NCI-H2107 (cell line): ENCODE results near the gene ECI1.

Experiments used
- DNase-seq: peaks from one replicate; lab custom pipeline; 2025; lab: John Stamatoyannopoulos, UW

The ECI1 gene

DNA sequence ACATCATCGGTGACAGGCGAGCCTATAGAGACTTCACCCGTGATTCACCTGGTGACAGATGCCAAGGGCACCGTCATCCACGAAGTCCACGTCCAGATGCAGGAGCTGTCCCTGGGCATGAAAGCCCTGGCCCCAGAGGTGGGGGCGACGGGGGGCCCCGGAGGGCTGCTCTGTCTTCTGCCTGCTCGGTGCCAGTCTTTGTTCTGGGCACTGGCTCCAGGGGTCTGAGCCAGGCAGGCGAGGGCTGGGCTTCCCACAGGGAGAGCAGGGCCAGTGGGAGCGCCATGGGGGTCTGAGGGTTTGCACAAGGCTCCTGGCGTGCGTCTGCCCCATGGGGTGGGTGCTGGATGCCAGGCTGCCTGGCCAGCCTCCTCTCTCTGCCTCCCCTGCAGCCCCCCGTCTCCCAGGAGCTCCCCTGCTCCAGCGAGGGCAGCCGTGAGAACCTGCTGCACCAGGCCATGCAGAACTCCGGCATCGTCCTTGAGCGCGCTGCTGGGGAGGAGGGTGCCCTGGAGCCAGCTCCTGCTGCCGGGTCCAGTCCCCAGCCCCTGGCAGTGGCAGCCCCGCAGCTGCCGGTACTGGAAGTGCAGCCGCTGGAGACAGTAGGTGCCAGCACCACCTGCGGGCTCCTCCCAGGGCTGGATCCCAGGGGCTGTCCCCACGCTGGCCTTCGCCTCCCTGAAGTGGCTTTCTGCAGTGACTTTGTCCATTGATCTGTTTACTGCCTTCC is 18.2 kb downstream of the ECI1 start:
- no peak for DNase-seq

DNA sequence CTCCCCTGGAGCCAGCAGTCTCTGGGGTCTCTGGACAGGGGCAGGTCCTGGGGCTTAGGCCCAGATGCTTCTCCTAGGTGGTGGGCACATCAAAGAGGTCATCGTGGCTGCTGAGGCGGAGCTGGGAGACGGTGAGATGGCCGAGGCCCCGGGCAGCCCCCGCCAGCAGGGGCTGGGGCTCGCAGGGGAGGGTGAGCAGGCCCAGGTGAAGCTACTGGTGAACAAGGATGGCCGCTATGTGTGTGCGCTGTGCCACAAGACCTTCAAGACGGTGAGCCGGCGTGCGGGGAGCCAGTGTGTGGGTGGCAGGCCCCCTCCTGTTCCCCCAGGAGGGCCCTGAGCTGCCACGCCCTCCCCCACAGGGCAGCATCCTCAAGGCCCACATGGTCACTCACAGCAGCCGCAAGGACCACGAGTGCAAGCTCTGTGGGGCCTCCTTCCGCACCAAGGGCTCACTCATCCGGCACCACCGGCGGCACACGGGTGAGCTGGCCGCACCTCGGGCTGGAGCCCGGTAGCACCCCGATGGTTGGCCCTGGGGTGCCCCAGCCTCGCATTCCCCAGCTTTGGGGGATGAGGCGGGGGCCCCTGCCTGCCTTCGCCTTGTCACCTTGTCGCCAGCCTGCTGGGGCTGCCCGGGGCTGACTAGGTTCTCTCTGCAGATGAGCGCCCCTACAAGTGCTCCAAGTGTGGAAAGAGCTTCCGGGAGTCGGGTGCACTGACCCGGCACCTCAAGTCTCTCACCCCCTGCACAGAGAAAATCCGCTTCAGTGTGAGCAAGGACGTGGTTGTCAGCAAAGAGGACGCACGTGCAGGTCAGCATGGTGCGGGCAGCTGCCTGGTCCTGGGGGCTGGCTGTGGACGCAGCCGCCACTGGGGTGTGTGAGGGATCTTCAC is 19.0 kb downstream of the ECI1 start:
- DNase-seq: no peak

DNA sequence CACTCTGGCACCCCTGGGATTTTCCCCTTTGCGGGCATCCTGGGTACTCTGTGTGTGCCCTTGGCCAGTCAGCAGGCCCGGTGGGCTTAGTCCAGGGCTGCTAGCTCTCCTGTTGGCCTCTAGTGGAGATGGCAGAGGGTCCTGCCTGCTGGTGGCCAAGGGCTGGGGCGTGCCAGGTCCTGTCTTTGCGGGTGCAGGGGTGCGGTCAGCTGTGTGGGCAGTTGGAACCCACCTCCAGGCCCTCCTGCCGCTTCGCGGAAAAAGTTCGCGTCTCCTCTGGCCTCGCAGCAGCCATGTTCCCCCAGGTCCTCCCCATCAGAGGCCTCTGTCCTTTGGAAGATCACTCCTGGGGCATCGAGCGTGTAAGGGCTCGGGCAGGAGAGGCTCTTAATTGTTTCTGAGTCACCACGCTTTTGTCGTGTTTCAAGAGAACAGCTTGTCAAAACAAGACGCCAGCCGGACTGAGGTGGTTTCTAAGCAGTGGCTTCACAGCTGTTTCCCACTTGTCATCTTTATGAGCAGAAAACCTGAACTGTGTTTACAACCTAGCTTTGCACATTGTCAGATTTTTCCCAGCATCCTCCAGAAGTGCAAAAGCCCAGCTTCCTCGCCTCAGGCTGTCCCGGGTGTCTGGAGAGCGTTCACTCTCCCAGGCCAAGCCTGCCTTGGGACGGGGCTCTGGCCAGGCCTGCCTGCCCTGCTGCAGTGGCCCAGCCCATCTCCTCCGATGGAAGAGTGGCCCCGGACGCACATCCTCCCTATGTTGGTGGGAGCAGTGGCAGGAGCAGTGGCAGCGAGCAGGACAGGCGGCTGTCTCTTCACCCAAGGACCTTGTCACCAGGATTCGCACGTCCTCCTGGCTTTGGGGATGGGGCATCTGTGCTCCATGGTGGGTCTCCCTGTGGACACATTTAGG is 20.1 kb downstream of the ECI1 start:
- DNase-seq: peak; percentile 70

DNA sequence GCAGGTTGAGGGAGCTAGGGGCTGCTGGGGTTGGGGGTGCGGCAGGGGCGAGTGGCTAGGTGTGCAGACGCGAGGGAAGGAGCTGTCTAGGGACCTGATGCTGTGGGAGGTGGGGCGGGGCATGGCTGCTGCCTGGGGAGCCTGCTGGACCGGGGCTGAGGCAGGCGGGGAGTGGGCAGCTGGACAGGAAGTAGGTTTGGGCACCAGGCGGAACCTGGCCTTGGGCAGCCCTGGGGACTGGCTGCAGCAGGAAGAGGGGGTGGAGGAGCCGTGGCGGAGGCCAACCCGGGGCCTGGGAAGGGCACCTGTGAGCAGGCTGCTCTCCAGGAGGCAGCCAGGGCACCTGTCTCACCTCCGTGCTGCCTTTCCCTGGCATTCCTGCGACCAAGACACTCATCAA is 21.0 kb downstream of the ECI1 start:
- no peak for DNase-seq

DNA sequence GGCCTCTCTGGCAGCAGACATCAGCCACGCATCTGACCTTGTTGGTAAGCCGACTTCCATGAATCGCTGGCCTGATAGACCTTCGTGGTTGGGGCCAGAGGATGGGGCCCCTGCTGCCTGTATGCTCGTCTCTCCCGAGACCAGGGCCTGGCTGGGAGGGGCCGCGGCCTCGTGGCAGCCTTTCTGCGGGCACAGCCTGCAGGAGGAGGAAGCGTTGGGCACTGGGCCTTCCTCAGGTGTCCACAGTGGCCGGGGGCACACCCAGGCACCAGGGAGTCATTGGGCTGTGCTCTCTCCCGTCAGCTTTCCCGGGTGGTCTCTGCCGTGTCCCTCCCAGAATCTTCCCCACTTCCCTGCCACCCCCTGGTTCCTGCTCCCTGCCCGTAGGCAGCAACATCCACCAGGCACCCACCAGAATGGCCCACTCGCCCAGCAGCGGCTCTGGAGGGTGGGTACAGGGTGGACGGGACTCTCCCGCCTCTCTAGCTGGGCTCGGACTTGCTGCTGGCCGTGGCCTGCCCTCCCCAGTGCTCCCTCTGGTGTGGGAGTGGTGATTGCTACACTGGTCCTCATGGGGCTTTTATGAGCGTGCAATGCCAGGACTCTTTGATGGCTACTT is 21.6 kb downstream of the ECI1 start:
- DNase-seq: no peak

DNA sequence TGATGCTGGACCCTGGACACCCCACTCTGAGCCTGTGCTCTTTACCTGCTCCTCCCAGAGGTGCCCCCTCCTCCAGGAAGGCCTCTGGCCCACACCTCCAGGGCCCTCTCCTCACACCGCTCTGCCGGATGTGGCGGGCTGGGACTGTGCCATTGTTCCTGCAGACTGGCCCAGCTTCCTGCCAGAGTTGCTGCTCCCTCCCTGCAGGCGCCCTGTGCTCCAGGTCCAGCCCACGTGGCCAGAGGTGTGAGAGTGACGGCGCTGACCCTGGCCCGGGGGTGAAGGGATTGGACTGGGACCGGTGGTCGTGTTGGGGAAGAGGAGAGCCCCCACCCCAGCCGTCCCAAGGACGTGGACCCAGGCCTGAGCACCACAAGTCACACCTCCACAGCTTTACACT is 22.3 kb downstream of the ECI1 start:
- no peak for DNase-seq

DNA sequence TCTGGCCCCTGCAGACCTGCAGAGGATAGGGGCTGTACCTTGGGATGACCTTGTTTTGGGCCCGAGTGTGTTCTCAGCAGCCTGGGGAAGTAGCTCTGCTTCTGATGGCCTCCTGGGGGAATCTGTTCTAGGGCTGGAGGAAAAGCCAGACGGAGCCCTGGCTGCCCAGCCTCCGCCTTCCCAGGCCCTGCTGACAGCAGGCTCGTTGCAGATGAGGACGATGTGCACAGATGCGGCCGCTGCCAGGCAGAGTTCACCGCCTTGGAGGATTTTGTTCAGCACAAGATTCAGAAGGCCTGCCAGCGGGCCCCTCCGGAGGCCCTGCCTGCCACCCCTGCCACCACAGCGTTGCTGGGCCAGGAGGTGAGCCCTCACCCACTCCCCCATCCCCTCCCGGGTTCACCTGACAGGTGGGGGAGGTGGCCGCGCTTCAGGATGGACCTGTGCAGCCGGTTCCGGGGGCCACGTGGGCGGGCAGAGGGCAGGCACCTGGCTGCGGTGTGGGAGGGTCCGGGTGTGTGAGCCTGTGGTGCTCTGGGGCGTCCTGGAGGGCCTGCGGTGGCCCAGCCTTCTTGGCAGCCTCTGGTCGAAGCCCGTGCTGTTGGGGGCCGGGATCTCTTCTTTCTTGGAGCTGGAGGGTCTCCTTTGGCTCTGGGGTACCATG is 23.1 kb downstream of the ECI1 start:
- no peak for DNase-seq

DNA sequence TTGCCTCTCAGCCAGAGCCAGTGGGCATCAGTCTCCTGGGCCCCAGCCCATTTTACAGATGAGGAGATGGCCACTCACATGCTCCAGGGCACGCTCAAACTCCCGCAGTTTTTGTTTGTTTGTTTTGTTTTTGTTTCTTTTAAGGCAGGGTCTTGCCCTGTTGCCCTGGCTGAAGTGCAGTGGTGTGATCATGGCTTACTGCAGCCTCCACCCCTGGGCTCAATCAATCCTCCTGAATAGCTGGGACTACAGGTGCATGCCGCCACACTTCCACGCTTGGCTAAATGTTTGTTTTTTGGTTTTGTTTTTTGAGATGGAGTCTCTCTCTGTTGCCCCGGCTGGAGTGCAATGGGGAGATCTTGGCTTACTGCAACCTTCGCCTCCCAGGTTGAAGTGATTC is 24.5 kb downstream of the ECI1 start:
- no peak for DNase-seq

DNA sequence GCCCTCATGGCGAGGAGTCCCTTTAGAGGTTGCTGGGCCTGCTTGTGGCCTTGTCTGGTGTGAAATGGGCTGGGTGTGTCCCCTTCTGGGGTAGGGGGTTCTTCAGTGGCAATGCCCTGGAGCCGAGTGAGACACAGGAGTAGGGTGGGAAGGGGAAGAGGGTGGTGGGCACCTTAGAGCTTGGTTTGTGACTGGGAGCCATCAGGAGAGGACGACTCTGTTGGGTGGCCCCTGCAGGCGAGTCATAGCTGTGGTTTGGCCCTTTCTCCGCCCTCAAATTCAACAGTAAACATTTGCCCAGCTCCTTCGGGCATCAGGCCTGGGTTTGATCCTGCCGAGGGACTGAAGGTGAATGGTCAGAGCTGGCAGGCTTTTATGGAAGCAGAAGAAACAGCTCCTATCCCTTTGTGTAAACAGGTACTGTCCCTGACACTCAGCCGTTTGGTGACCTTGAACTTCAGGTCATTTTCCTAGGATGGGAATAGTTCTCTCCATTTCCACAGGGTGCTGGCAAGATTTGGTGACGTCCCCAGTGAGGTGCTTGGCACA is 25.1 kb downstream of the ECI1 start:
- DNase-seq: no peak

DNA sequence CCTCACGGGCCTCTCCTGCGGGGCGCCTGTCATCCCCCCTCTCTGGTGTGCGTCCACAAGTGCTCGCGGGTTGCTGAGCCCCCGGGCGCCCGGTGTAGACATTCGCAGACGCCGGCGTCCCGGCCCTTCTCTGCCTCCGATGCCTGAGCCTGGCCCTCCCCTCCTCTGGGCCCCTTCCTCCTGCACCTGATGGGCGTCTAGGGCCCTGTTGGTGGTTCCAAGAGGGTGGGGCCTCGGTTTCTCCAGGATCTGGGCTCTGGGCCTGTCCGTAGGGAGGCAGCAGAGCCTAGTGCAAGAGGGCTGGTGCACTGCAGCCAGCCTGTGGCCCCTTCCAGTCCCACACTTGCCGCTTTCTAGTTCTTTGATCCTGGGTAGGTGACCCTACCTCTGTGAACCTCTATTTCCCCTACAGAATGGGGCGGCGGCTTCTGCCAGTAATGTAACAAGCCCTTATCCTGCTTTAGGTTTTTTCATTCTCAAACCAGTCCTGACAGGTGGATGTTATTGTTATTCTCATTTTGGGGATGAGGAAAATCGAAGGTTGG is 27.4 kb downstream of the ECI1 start:
- DNase-seq: no peak

DNA sequence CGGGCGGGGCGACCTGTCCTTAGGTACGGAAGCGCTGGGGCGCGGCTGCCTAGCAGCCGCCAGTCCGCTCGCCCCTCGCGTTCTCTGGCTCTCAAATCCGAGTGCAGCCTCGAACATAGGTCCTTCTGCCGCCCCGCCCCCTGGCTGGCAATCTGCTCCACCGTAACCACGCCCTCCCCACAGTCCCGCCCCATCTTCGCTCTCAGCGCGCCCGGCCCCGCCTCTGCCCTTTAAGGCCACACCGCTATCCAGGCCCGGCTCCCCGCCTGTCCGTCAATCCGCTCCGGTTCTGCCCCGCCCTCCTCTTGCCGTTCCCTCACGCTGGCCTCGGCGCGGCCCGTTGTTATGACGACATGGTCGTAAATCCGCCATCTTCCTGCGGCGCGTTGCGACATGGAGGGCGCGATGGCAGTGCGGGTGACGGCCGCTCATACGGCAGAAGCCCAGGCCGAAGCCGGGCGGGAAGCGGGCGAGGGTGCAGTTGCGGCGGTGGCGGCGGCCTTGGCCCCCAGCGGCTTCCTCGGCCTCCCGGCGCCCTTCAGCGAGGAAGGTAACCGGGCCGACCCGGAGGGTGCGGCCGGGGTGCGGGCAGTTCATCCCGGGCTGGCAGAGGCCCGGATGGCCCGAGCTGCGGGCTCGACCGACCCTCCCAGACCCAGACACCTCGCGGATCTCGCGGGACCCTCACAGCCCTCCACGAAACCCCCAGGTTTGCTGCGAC is 28.0 kb downstream of the ECI1 start, which contains the start of gene E4F1:
Gene E4F1 (plus strand): TSS at position 371 of the 721 bp plus-strand sequence. CDS start 23 bp downstream, at position 394.
- peak; percentile 96 for DNase-seq

DNA sequence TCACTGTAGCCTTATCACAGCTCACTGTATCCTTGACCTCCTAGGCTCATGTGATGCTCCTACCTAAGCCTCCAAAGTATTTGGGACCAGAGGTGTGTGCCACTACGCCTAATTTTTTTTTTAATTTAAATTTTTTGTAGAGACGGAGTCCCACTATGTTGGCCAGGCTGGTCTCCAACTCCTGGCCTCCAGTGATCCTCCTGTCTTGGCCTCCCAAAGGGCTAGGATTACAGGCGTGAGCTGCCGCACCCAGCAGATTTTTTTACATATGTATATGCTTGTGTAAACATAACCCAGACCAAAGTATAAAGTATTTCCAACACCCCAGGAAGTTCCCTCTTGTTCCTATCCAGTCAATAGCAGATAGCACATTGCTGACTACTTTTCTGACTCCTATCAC is 35.1 kb downstream of the ECI1 start:
- no peak for DNase-seq

DNA sequence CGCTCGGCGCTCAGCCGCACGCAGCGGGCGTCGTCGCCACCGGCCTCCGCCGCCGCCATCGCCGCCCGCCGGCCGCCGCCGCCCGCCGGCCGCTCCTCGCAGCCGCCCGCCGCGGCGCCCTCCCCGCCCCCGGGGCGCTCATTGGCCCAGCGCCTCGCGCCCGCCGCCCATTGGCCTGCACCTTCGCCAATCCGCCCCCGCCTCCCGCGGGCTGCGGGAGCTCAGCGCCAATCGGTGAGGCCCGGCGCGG is 36.7 kb downstream of the ECI1 start, which contains the start of gene PGP:
Gene PGP (minus strand): TSS at position 122 of the 250 bp plus-strand sequence. CDS start 63 bp downstream, at position 59.
- DNase-seq: no peak

DNA sequence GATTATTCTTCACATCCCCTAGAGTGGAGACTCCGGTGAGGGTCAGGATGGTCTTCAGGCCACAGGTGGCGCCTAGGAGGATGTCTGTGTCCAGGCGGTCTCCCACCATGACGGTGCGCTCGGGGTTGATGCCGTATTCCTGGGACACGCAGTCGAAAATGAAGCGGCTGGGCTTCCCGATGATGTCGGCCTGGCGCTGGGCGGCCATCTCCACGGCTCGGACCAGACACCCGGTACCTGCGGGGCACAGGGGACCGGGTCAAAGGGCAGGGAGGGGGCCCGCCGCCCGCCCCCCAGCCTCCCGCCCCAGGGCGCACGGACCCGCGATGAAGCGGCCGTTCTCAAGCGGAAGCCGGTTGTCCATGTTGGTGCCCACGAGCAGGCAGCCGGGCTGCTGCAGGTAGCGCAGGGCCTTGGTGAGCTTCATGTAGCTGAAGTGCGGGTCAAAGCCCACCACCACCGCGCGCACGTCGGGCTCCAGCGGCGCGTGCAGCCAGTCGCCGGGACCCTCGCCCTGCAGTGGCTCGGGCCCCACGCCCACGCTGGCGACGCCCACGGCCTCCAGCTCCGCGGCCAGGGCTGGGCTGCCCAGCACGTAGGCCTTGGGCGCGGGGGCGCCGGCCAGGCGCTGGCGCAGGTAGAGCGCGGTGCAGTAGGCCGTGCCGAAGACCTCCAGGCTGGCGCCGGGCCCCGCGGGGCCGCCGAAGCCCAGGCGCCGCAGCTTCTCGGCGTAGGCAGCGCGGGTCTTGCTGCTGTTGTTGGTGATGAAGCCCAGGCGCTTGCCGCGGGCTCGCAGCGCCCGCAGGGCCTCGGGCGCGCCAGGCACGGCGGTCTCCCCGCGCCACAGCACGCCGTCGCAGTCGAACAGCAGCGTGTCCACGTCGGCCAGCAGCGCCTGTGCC is 37.3 kb downstream of the ECI1 start:
- DNase-seq: no peak

DNA sequence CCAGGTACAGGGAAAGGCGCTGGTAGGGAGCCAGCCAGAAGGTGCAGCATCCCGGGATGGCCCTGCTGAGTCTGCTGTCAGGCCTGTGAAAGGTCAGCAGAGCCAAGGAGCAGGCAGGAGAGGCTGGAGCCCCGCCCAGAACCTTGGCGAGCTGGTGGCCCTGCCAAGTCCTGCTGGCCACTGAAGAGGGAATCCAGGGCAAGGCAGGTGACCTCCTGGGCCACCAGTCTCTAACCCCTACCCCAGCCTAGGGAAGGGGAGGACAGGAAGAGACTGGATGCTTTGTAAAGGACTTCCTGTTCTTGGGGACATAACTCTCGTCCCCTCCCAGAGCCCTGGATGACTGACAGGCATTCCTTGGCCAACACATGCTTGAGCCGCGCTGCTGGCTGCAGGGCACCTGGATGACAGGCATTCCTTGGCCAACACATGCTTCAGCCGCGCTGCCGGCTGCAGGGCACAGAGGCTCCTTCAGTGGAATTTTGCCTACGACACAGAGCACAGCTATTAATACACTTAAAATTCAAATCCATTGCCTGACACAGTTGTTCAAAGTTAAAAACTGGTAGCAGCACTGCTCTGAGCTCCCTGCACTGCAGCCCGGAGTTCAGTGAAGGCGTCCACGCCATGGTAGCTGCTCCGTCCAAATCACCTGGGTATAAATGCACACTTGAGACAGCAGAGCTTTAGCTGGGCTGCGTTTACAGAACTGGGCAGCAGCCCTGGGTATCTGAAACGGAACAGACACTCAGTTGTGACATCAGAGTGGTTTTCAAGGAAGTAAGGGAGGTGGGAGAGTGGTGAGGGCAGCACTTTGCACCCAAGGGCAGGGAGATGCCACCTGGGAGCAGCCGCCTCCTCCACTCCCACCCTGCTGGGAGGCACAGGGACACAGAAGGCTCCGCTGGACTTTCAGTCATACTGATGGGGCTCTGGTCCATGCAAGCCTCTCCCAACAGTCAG is 38.7 kb downstream of the ECI1 start:
- DNase-seq: no peak

DNA sequence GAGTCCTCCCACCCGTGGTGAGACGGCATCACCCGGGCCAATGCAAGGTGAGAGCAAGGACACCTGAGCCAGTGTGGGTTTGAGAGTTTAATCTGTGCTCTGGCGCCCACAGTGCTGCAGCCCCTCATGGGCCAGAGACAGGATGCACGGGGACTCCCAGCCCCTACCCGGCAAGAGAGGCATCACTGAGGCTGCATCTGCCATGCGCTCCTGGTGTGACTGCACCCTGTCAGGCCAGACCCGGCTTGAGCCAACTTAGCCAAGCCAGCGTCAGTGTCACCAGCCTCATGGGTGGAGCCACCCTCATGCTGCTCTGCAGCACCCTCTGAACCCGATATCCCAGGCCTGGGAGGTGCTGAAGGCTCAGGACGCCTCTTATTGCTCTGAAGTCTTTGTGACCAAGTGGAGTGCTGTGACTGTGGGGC is 39.5 kb downstream of the ECI1 start:
- DNase-seq: no peak
